ENCODE data around the gene OPCML. TPM values are rescaled to one million over a fixed set of nuclear protein-coding genes. Genes with fewer than 3 reads are reported as not detected.

OPCML gene
- total and polyA plus RNA-seq, 2 of the 13 experiments (the other 11 are each of a cell fraction or from before 2014, with no cell fraction given): not detected

- Histone ChIP-seq H3K79me2 (ENCODE audit: insufficient read depth, low read length) (no peaks in the 10 kb centered on the region), H3K9ac (ENCODE audit: insufficient read depth, low read depth, low read length) (no peak overlapping the region), H3K36me3 (replicated peaks in 1 of 2; ENCODE audit: control insufficient read depth in 1 of 2, insufficient read depth in 2 of 2, low read length in 2 of 2) (no peaks in the 10 kb centered on the region), H2AFZ (ENCODE audit: low read length) (no peak overlapping the region), H4K20me1 (ENCODE audit: insufficient read depth, low read length) (no peaks in the 10 kb centered on the region), H3K27ac (ENCODE audit: extremely low read length, insufficient read depth, low read length) (no peak overlapping the region), H3K4me1 (ENCODE audit: insufficient read depth, low read length) (no peaks in the 10 kb centered on the region), H3K27me3 (ENCODE audit: control insufficient read depth in 1 of 2, insufficient read depth in 2 of 2, low read length in 2 of 2) (peaks cover 1 to 26% of the 10 kb centered on the region in 2 experiments; a peak in 2 of 5 replicates), H3K4me3 (replicated peaks in 1 of 3; ENCODE audit: insufficient read depth in 1 of 3, low read depth in 2 of 3, low read length in 3 of 3) (no peak overlapping the region), H3K9me3 (ENCODE audit: low read length) (no peaks in the 10 kb centered on the region), H3K4me2 (ENCODE audit: low read depth, low read length) (no peak overlapping the region)
- no TSS peak for BruUV-seq (replicated peaks)
- in situ Hi-C loops (cut with HindIII; ENCODE audit: extremely low pct_ligation_motif_present, low pct_unique_long_range_greater_than_20kb): no loop called here
- FAIRE-seq: no peak
- WGBS (ENCODE audit: low lambda C conversion rate): 20% methylated on average over 4 of the region's 4 CpGs
- no peak for DNase-seq (ENCODE audit: low spot score)
- no peak for TF ChIP-seq ARID2 (CRISPR knock-in tag; IDR thresholded peaks at IDR 0.05; ENCODE audit: borderline replicate concordance)
- no peak for TF ChIP-seq TFDP2 (CRISPR knock-in tag; IDR thresholded peaks at IDR 0.05)
- TF ChIP-seq ARID5B (CRISPR knock-in tag; IDR thresholded peaks at IDR 0.05): no peak
- TF ChIP-seq ZNF256 (CRISPR knock-in tag; conservative IDR thresholded peaks at IDR 0.05): no peak
- no peak for TF ChIP-seq KIAA2018 (CRISPR knock-in tag; IDR thresholded peaks at IDR 0.05; ENCODE audit: borderline replicate concordance)
- no peak for TF ChIP-seq ZNF24 (IDR thresholded peaks at IDR 0.05)
- TF ChIP-seq ZNF501 (CRISPR knock-in tag; IDR thresholded peaks at IDR 0.05): no peak
- no peak for TF ChIP-seq FOXK1 (CRISPR knock-in tag; IDR thresholded peaks at IDR 0.05; ENCODE audit: borderline replicate concordance, low read depth)
- no peak for TF ChIP-seq KDM5A (IDR thresholded peaks at IDR 0.05; ENCODE audit: borderline replicate concordance, low read length)
- TF ChIP-seq NFIB (CRISPR knock-in tag; IDR thresholded peaks at IDR 0.05; ENCODE audit: borderline replicate concordance): no peak
- POLR2A ChIA-PET: no interaction called here
- CTCF ChIA-PET (ENCODE audit: low intra/inter-chr PET ratio, low total read pairs): no interaction called here
- intact Hi-C loops (cut with micrococcal nuclease; ENCODE audit: unreplicated experiment): no loop called here
- no peak for ATAC-seq
Measured at GRCh38 chr11:133385781-133386180, 146.5 kb downstream of the OPCML start.

Measured in HepG2 (cell line).